Measurements from ENCODE around the gene PHKA1.

DNA sequence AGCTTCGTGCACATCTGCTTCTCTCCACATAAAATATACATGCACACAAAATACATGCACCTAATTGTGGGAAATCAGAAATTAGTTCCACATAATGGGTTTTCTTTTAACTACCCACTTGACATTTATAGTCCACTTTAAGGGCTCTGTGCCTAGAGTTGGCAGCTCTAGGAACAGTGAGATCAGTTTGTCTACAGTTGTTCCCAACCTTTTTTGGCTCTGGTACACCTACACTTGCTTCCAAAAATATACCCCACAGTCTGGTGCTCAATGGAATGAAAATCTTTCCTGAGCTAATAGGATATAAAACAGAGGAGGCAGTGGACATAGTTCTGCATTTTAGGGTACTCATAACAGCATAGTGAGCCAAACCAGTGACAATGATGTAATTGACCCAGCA lies 177.6 kb downstream of the PHKA1 start:
- no peak for TF ChIP-seq EZH2 (IDR thresholded peaks at IDR 0.05; ENCODE audit: borderline replicate concordance, low read depth, low read length, poor library complexity, severe bottlenecking)
- TF ChIP-seq, protein P1, sequence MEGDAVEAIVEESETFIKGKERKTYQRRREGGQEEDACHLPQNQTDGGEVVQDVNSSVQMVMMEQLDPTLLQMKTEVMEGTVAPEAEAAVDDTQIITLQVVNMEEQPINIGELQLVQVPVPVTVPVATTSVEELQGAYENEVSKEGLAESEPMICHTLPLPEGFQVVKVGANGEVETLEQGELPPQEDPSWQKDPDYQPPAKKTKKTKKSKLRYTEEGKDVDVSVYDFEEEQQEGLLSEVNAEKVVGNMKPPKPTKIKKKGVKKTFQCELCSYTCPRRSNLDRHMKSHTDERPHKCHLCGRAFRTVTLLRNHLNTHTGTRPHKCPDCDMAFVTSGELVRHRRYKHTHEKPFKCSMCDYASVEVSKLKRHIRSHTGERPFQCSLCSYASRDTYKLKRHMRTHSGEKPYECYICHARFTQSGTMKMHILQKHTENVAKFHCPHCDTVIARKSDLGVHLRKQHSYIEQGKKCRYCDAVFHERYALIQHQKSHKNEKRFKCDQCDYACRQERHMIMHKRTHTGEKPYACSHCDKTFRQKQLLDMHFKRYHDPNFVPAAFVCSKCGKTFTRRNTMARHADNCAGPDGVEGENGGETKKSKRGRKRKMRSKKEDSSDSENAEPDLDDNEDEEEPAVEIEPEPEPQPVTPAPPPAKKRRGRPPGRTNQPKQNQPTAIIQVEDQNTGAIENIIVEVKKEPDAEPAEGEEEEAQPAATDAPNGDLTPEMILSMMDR (conservative IDR thresholded peaks at IDR 0.05; ENCODE audit: low read depth, low read length), result no peak

All from A673 (cell line).